ENCODE measurements around the gene ANKRD63.

- TF ChIP-seq CTCF (IDR thresholded peaks at IDR 0.05) (no peak), POLR2A (IDR thresholded peaks at IDR 0.05) (no peak)
Observed at GRCh38 chr15:40325188-40325587, 42.3 kb upstream of the ANKRD63 start.
